ENCODE data around the gene EIF2A. TPM values are rescaled to one million over a fixed set of nuclear protein-coding genes. Genes with fewer than 3 reads are reported as not detected.

EIF2A gene
- total and polyA plus RNA-seq, 2 experiments from 2014 or later: 47.6 to 140 TPM

GRCh38 chr3:150543531-150543930 is 3.1 kb upstream of the EIF2A start:
- H2AFZ ChIP-seq: no peak overlapping the region
- H3K9me2 ChIP-seq (ENCODE audit: insufficient read depth): no peaks in the 10 kb centered on the region
- H3K27me3 ChIP-seq (replicated peaks; ENCODE audit: insufficient read depth): no peaks in the 10 kb centered on the region
- peaks cover 31% of the 10 kb centered on the region for H3K36me3 ChIP-seq (ENCODE audit: low read depth)
- H3K4me3 ChIP-seq: peak overlapping the region; percentile 98
- peaks cover 32% of the 10 kb centered on the region for H3K4me1 ChIP-seq (ENCODE audit: insufficient read depth)
- no peak for TF ChIP-seq EZH2 (IDR thresholded peaks at IDR 0.05; ENCODE audit: insufficient read depth, poor library complexity, severe bottlenecking)
- no peak for TF ChIP-seq EZH2phosphoT487 (IDR thresholded peaks at IDR 0.05; ENCODE audit: insufficient read depth, low read depth)
- H4K20me1 ChIP-seq (ENCODE audit: insufficient read depth): peaks cover 25% of the 10 kb centered on the region; the same call in 1 of the 2 replicates
- no peak for DNase-seq
- 99% methylated on average over 2 of the region's 2 CpGs for WGBS, 2 experiments (ENCODE audit: low coverage in 1 of 2, low lambda C conversion rate in 2 of 2, missing lambda C conversion rate in 2 of 2)
- peak overlapping the region; percentile 87 for H3K4me2 ChIP-seq (ENCODE audit: unreplicated experiment)
- H3K9ac ChIP-seq: peak overlapping the region; percentile 97
- in situ Hi-C loops (cut with MboI): no loop called here
- peaks cover 76% of the 10 kb centered on the region for H3K79me2 ChIP-seq (ENCODE audit: insufficient read depth)
- H3K9me3 ChIP-seq (ENCODE audit: low read depth): no peaks in the 10 kb centered on the region
- peak overlapping the region; percentile 95 for H3K27ac ChIP-seq
- H3F3A ChIP-seq (ENCODE audit: insufficient read depth): peaks cover 63% of the 10 kb centered on the region

GRCh38 chr3:150544041-150544440 is 2.5 kb upstream of the EIF2A start:
- H3K36me3 ChIP-seq (ENCODE audit: low read depth): peaks cover 31% of the 10 kb centered on the region
- TF ChIP-seq EZH2phosphoT487 (IDR thresholded peaks at IDR 0.05; ENCODE audit: insufficient read depth, low read depth) (no peak), EZH2 (IDR thresholded peaks at IDR 0.05; ENCODE audit: insufficient read depth, poor library complexity, severe bottlenecking) (no peak)
- DNase-seq: peak; percentile 85
- H3K9me2 ChIP-seq (ENCODE audit: insufficient read depth): no peaks in the 10 kb centered on the region
- H3F3A ChIP-seq (ENCODE audit: insufficient read depth): peaks cover 61% of the 10 kb centered on the region
- in situ Hi-C loops (cut with MboI): no loop called here
- H3K79me2 ChIP-seq (ENCODE audit: insufficient read depth): peaks cover 81% of the 10 kb centered on the region
- peak overlapping the region; percentile 95 for H3K27ac ChIP-seq
- peaks cover 32% of the 10 kb centered on the region for H3K4me1 ChIP-seq (ENCODE audit: insufficient read depth)
- peaks cover 25% of the 10 kb centered on the region; the same call in 1 of the 2 replicates for H4K20me1 ChIP-seq (ENCODE audit: insufficient read depth)
- no peaks in the 10 kb centered on the region for H3K27me3 ChIP-seq (replicated peaks; ENCODE audit: insufficient read depth)
- peak overlapping the region; percentile 87 for H3K4me2 ChIP-seq (ENCODE audit: unreplicated experiment)
- H2AFZ ChIP-seq: no peak overlapping the region
- peak overlapping the region; percentile 97 for H3K9ac ChIP-seq
- H3K4me3 ChIP-seq: peak overlapping the region; percentile 98
- H3K9me3 ChIP-seq (ENCODE audit: low read depth): no peaks in the 10 kb centered on the region

GRCh38 chr3:150544726-150545125 is 1.9 kb upstream of the EIF2A start:
- Histone ChIP-seq H3K36me3 (ENCODE audit: low read depth) (peaks cover 31% of the 10 kb centered on the region), H3K4me1 (ENCODE audit: insufficient read depth) (peaks cover 32% of the 10 kb centered on the region), H3K27ac (peak overlapping the region; percentile 95), H4K20me1 (ENCODE audit: insufficient read depth) (peaks cover 25% of the 10 kb centered on the region; the same call in 1 of the 2 replicates), H3K4me3 (peak overlapping the region; percentile 98), H3K9me2 (ENCODE audit: insufficient read depth) (no peaks in the 10 kb centered on the region), H3F3A (ENCODE audit: insufficient read depth) (peaks cover 55% of the 10 kb centered on the region), H3K9me3 (ENCODE audit: low read depth) (no peaks in the 10 kb centered on the region), H3K9ac (peak overlapping the region; percentile 97), H3K79me2 (ENCODE audit: insufficient read depth) (peaks cover 87% of the 10 kb centered on the region), H2AFZ (no peak overlapping the region), H3K4me2 (ENCODE audit: unreplicated experiment) (peak overlapping the region; percentile 87), H3K27me3 (replicated peaks; ENCODE audit: insufficient read depth) (no peaks in the 10 kb centered on the region)
- 0% methylated on average over 1 of the region's 1 CpG for WGBS, 2 experiments (ENCODE audit: low coverage in 1 of 2, low lambda C conversion rate in 2 of 2, missing lambda C conversion rate in 2 of 2)
- peak; percentile 38 for DNase-seq
- TF ChIP-seq EZH2 (IDR thresholded peaks at IDR 0.05; ENCODE audit: insufficient read depth, poor library complexity, severe bottlenecking) (no peak), EZH2phosphoT487 (IDR thresholded peaks at IDR 0.05; ENCODE audit: insufficient read depth, low read depth) (no peak)
- in situ Hi-C loops (cut with MboI): no loop called here

GRCh38 chr3:150545419-150546225 is 965 bp upstream of the EIF2A start:
- peaks cover 25% of the 10 kb centered on the region; the same call in 1 of the 2 replicates for H4K20me1 ChIP-seq (ENCODE audit: insufficient read depth)
- H3K9ac ChIP-seq: peak overlapping the region; percentile 97
- WGBS, 2 experiments (ENCODE audit: low coverage in 1 of 2, low lambda C conversion rate in 2 of 2, missing lambda C conversion rate in 2 of 2): 1 to 2% methylated on average over 53 to 54 of the region's 54 CpGs
- H3K27ac ChIP-seq: peak overlapping the region; percentile 95
- H3K9me3 ChIP-seq (ENCODE audit: low read depth): no peaks in the 10 kb centered on the region
- peaks cover 48% of the 10 kb centered on the region for H3F3A ChIP-seq (ENCODE audit: insufficient read depth)
- peak overlapping the region; percentile 70 for H2AFZ ChIP-seq
- H3K4me3 ChIP-seq: peak overlapping the region; percentile 98
- TF ChIP-seq EZH2phosphoT487 (IDR thresholded peaks at IDR 0.05; ENCODE audit: insufficient read depth, low read depth) (no peak), EZH2 (IDR thresholded peaks at IDR 0.05; ENCODE audit: insufficient read depth, poor library complexity, severe bottlenecking) (no peak)
- no peaks in the 10 kb centered on the region for H3K9me2 ChIP-seq (ENCODE audit: insufficient read depth)
- H3K36me3 ChIP-seq (ENCODE audit: low read depth): peaks cover 31% of the 10 kb centered on the region
- H3K4me1 ChIP-seq (ENCODE audit: insufficient read depth): peaks cover 32% of the 10 kb centered on the region
- no peaks in the 10 kb centered on the region for H3K27me3 ChIP-seq (replicated peaks; ENCODE audit: insufficient read depth)
- H3K79me2 ChIP-seq (ENCODE audit: insufficient read depth): peaks cover 95% of the 10 kb centered on the region
- peak overlapping the region; percentile 87 for H3K4me2 ChIP-seq (ENCODE audit: unreplicated experiment)
- peak; percentile 41 for DNase-seq
- in situ Hi-C loops (cut with MboI): no loop called here
